NT2/D1 (cell line): ENCODE measurements around the gene ADTRP.

Experiments
- SUZ12 ChIP-seq: IDR thresholded peaks from 2 replicates; pipeline ENCODE4 v1.6.1; 2011; ENCODE audit not compliant: insufficient read length, insufficient read depth; ENCODE audit errors: extremely low read depth
- YY1 ChIP-seq: IDR thresholded peaks from 2 replicates; pipeline ENCODE4 v1.6.1; 2011; ENCODE audit not compliant: insufficient read length, insufficient read depth
- ZNF274 ChIP-seq: IDR thresholded peaks from 2 replicates; pipeline ENCODE4 v1.6.1; 2011; ENCODE audit warnings: mild to moderate bottlenecking, low read depth, low read length

- TF ChIP-seq ZNF274 (no peak), YY1 (no peak), SUZ12 (no peak)
These were observed 47.2 kb downstream of the ADTRP start for GRCh38 chr6:11731423-11731822.
